ENCODE measurements around the gene ZFAND6.
A peak's percentile ranks its signal among the peaks of the same experiment; 100 is the strongest.
"Not testable (repeated sequence)": the region's sequence is repeated elsewhere in the genome, so short reads cannot be mapped to it uniquely, and the experiment has no call there.

The ZFAND6 gene

DNA sequence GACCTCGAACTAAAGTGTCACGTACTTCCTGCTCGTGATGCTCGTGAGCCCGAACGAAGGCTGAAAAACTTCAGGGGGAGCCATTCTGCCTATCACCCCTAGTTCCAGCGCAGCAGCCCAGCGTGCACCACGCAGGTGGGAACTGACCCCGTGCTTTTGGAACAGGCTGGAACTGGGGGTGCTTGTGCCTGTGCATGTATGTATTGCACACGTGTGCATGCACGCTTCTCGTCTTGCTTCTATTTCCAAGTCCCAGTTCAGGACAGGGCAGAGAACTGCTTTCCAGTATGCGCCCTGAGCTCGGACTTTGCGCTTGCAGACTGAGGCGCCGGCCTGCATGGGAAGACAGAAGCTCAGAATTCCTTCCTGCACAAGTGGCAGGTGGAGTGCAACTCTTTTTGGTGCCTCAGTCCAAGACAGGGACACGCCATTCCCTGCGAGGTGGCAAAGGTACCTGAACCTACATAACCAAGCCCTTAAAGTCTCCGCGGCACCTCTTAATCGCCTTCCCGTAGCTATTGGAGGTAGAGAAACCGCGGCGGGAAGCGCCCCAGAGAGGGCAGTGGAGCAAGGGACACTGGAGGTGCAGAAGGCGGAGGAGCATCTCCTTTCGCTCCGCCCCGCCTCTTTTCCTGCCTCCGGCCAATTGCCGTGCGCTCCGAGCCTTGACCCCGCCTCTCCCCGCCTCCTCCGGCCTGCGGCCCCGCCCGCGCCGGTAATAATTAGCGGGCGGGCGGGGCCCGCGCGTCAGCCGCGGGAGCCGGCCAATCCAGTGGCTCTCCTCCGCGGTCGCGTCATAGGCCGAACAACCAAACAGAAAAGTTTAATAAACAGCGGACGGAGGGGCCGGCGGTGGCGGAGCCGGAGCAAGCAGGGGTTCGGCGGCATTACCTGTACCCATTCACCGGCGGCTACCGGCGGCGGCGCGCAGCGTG is at the start of gene ZFAND6:
Gene ZFAND6 (plus strand): TSS at position 826 of the 935 bp plus-strand sequence. CDS start 60,669 bp downstream, outside the sequence.
- DNase-seq, result peak; percentile 99

GRCh38 chr15:80010131-80010673 is 49.3 kb upstream of the ZFAND6 start:
- DNase-seq, result no peak

DNA sequence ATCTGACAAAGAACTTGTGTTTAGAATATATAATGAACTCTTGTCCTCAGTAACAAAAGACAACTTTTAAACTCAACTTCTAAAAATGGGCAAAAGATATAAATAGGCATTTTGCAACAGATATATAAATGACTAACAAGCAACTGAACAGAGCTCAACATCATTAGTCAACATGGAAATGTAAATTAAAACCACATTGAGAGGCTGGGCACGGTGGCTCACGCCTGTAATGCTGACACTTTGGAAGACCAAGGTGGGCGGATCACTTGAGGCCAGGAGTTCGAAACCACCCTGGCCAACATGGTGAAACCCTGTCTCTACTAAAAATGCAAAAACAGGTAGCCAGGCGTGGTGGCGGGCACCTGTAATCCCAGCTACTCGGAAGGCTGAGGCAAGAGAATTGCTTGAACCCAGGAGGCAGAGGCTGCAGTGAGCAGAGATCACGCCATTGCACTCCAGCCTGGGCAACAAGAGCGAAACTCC is 48.4 kb upstream of the ZFAND6 start:
- DNase-seq, result not testable (repeated sequence)

- no peak for DNase-seq
Measured at GRCh38 chr15:80011596-80011995, 47.9 kb upstream of the ZFAND6 start.

DNA sequence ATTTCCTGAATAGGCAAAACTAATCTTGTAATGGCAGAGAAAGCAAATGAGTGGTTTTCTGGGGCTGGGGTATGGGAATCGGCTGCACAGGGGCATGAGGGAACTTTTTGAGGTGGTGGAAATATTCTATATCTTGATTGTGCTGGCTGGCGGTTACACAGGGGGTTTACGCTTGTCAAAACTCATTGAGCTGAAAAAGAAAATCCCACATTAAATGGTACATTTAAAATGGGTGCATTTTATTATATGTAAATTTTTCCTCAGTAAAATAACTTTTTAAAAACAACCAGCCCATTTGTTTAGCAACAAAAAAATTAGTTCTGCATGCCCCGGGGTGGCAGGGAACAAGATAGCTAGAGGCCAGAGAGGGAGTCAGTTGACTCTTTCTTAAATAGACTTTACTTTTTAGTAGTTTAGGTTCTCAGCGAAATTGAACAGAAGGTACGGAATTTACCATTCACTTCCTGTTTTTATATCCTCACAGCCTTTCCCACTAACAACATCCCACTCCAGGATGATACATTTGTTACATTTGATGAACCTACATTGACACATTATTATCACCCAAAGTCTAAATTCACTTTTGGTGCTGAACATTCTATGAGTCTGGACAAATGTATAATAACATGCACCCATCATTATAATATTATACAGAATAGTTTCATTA is 47.3 kb upstream of the ZFAND6 start:
- no peak for DNase-seq

DNA sequence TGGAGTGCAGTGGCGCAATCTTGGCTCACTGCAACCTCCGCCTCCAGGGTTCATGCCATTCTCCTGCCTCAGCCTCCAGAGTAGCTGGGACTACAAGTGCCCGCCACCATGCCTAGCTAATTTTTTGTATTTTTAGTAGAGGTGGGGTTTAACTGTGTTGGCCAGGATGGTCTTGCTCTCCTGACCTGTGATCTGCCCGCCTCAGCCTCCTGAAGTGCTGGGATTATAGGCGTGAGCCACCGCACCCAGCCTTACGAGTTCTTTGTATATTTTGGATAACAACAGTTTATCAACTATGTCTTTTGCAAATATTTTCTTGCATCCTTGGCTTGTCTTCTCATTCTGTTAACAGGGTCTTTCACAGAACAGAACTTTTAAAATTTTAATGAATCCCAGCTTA is 45.3 kb upstream of the ZFAND6 start:
- not testable (repeated sequence) for DNase-seq

- DNase-seq, result no peak
Measured at GRCh38 chr15:80015156-80015555, 44.3 kb upstream of the ZFAND6 start.

- DNase-seq, result not testable (repeated sequence)
Measured at GRCh38 chr15:80016506-80016905, 43.0 kb upstream of the ZFAND6 start.

- not testable (repeated sequence) for DNase-seq
Measured at GRCh38 chr15:80017139-80017538, 42.3 kb upstream of the ZFAND6 start.

DNA sequence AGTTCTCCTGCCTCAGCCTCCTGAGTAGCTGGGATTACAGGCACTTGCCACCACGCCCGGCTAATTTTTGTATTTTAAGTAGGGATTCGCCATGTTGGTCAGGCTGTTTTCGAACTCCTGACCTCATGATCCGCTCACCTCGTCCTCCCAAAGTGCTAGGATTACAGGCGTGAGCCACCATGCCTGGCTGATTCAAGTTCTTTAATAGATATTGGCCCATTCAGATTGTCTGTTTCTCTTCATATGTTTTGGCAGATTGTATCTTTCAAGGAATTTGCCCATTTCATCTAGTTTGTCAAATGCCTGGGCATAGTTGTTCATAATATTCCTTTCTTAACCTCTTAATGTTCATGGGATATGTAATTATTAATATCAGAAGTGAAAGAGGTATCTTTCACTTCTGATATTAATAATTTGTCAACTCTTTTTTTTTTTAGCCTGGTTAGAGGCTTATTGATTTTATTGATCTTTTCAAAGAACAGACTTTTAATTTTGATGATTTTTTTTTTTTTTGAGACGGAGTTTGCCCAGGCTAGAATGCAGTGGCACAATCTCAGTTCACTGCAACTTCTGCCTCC is 40.2 kb upstream of the ZFAND6 start:
- no peak for DNase-seq

DNA sequence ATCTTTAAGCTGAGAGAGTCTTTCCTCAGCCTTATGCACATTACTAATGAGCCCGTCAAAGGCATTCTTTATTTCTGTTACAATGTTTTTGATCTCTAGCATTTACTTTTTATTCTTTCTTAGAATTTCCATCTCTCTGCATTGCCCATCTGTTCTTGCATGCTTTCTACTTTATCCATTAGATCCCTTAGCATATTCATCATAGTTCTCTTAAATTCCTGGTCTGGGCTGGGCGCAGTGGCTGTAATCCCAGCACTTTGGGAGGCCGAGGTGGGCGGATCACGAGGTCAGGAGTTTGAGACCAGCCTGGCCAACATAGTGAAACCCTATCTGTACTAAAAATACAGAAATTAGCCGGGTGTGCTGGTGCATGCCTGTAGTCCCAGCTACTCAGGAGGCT is 39.3 kb upstream of the ZFAND6 start:
- DNase-seq, result not testable (repeated sequence)

DNA sequence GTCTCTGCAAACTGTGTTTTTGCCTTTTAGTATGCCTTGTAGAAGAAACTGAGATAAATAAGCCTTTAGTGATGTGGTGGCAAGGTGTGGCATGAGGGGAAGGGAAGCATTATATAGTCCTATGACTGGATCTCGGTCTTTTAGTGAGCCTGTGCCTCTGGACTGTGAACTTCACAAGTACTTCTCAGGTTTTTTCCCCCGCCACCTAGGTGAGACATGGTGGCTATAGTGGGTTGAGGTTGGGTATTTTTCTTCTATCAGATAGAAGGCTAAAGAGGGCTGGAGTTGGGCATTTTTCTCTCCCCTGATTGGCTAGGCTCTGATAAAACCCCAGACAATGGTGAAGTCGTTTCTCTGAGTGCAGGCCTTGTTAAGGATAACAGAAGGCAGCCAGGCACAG is 38.7 kb upstream of the ZFAND6 start:
- DNase-seq, result no peak

- DNase-seq, result no peak
Measured at GRCh38 chr15:80026310-80026709, 33.2 kb upstream of the ZFAND6 start.

GRCh38 chr15:80026754-80027153 is 32.7 kb upstream of the ZFAND6 start:
- no peak for DNase-seq

- no peak for DNase-seq
Measured at GRCh38 chr15:80028937-80029336, 30.5 kb upstream of the ZFAND6 start.

GRCh38 chr15:80031841-80032240 is 27.6 kb upstream of the ZFAND6 start:
- DNase-seq, result no peak

GRCh38 chr15:80034629-80035028 is 24.8 kb upstream of the ZFAND6 start:
- no peak for DNase-seq

DNA sequence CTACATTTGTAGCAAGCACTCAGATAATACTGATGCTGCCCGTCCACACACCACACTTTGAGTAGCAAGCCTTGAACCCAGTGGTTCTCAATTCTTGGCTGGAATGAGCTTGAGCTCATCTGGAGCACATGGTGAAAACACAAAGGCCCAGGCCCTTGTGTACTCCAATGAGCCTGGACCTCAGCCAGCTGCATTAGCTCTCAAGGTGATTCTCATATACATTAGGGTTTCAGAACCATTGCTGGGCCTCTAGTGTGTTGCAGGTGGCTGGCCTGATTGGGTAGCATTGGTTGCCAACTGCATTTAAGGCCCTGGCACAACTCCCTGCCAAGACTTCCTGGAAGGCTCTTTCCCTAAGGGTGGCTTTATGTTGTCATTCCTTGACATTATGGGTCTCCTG is 23.4 kb upstream of the ZFAND6 start:
- no peak for DNase-seq

DNA sequence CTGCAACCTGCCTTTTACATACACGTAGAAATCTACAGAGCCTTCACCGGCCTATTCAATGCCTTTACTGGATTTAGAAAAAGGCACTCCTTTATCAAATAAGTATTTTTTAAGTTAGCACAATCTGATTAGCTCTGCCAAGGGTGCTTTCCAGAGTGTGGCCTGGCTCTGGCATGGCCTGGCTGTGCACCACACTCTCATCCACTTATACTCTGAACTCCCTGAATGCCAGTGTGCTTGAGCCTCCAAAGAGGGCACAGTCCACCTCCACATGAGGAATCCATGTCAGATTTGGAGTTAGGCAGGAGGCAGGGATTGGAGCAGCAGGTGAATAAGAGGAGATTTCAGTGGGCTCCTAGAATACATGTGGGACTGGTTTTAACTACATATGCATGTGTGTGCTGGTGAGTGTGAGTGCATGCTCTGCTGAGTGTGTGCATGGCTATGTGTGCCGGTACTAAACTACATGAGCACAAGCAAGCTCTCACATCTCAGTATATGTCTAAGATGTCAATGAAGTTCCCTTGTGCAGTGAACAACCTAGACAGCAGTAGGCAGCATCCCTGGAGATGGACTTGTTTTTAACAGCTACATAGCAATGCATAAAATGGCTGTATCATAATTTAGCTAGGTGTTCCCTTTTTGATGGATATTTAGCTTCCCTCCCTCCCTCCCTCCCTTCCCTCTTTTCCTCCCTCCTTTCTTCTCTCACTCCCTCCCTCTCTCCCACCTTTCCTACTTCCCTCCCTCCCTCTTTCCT is 17.8 kb upstream of the ZFAND6 start:
- DNase-seq, result no peak

DNA sequence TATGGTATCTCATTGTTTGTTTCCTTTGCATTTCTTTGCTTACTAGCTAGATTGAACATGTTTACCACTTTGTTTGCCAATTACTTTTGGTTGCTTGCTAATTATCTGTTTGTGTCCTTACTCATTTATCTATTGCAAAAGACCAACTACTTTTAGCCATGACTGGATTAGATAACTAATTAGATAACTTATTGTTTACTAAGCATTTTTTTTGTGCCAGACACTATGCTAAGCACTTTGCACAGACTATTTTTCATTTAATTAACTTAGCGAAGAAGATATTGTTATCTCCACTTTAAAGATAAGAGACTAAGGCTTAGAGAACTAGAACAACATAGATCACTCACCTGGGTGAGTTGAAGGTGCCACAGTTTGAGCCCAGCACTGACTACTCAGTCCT is 16.9 kb upstream of the ZFAND6 start:
- DNase-seq, result no peak

- not testable (repeated sequence) for DNase-seq
Measured at GRCh38 chr15:80045219-80045618, 14.3 kb upstream of the ZFAND6 start.

GRCh38 chr15:80049046-80049445 is 10.4 kb upstream of the ZFAND6 start:
- no peak for DNase-seq
